ENCODE measurements around the gene ASTN1. TPM values are rescaled to one million over a fixed set of nuclear protein-coding genes. Genes with fewer than 3 reads are reported as not detected.

The ASTN1 gene
- total and polyA plus RNA-seq, 3 experiments from 2014 or later = not detected

DNA sequence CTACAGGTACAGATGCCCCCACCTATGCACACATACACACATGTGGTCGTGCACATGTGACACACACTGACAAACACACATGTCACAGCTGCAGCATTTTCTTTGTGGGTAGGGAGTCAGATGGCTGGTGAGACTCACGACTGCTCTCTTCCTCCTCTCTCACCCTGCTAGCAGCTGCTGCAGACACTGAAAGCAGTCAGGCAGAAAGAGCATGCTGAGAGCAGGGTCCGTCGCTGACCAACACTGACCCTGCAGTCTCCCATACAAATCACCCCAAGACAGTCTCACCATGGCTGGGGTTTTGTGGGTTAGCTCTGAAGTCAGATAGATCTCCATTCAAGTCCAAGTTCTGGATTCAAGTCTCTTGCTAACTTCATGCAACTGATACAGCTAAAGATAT lies 188.3 kb downstream of the ASTN1 start:
- Histone ChIP-seq H3K36me3 (ENCODE audit: insufficient read depth, low read length) (no peaks in the 10 kb centered on the region), H3K4me1 (ENCODE audit: insufficient read depth, low read length) (no peaks in the 10 kb centered on the region), H3K4me3 (ENCODE audit: low read length) (no peak overlapping the region), H3K27ac (ENCODE audit: low read depth, low read length) (no peak overlapping the region), H3K27me3 (ENCODE audit: insufficient read depth, low read length, poor library complexity, severe bottlenecking) (no peaks in the 10 kb centered on the region), H3K9me3 (ENCODE audit: low read length) (no peaks in the 10 kb centered on the region)
- Mint-ChIP-seq H3K27ac (no peak overlapping the region), H3K36me3 (no peaks in the 10 kb centered on the region), H3K27me3 (peaks cover 0 to 3% of the 10 kb centered on the region in 2 donors), H3K4me3 (no peak overlapping the region), H3K9me3 (peaks cover 0 to 4% (median 0%) of the 10 kb centered on the region in 5 donors), H3K4me1 (no peaks in the 10 kb centered on the region)
- POLR2A ChIA-PET = no interaction called here
- no peak for DNase-seq
- CTCF ChIA-PET = no interaction called here

DNA sequence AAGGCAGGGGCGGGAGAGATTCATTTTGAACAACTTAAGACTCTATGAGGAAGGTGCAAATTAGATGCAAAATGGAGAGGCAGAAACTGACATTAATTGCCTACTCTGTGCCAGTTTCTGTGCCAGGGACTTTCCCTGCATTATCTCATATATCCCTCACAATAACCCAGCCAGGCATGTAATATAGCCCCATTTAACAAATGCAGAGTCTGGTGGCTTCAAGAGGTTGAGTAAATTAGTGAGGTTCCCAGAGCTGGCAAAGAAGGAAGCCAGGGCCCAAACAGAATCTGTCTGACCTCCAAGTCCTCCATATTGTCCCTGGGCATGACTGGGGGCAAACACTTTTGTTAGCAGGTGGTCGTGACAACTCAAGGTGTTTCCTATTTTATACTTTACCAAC lies 199.8 kb downstream of the ASTN1 start:
- Mint-ChIP-seq H3K27ac (no peak overlapping the region), H3K9me3 (peaks cover 0 to 6% (median 0%) of the 10 kb centered on the region in 5 donors), H3K36me3 (no peaks in the 10 kb centered on the region), H3K4me1 (no peaks in the 10 kb centered on the region), H3K27me3 (no peaks in the 10 kb centered on the region), H3K4me3 (no peak overlapping the region)
- Histone ChIP-seq H3K9me3 (ENCODE audit: low read length) (no peaks in the 10 kb centered on the region), H3K27me3 (ENCODE audit: insufficient read depth, low read length, poor library complexity, severe bottlenecking) (no peaks in the 10 kb centered on the region), H3K36me3 (ENCODE audit: insufficient read depth, low read length) (no peaks in the 10 kb centered on the region), H3K4me3 (ENCODE audit: low read length) (no peak overlapping the region), H3K4me1 (ENCODE audit: insufficient read depth, low read length) (no peaks in the 10 kb centered on the region), H3K27ac (ENCODE audit: low read depth, low read length) (no peak overlapping the region)
- no peak for DNase-seq
- CTCF ChIA-PET = no interaction called here
- POLR2A ChIA-PET = no interaction called here

DNA sequence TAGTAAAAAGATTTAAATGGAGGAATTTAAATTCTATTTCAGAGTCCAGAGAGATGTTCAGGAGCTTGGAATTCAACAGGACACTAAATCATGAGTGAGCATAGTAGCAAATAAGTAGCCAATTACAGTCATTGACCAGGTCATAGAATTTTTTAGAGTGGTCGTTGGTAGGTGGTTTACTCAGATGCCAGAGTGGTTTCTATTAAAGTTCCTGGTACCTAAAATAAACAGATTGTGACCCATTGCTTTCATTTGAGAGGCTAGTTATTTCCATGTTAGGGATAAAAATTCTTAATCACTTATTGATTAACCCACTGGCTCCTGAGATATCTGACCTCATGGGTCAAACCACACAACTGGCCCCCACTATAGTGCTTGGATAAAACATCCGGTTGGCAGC lies 201.3 kb downstream of the ASTN1 start:
- no peak overlapping the region for H3K4me3 Mint-ChIP-seq
- peaks cover 0 to 3% (median 0%) of the 10 kb centered on the region in 5 donors for H3K9me3 Mint-ChIP-seq
- no peaks in the 10 kb centered on the region for H3K9me3 ChIP-seq (ENCODE audit: low read length)
- CTCF ChIA-PET = no interaction called here
- H3K4me1 Mint-ChIP-seq = no peaks in the 10 kb centered on the region
- H3K27ac ChIP-seq (ENCODE audit: low read depth, low read length) = no peak overlapping the region
- no peaks in the 10 kb centered on the region for H3K27me3 ChIP-seq (ENCODE audit: insufficient read depth, low read length, poor library complexity, severe bottlenecking)
- H3K36me3 ChIP-seq (ENCODE audit: insufficient read depth, low read length) = no peaks in the 10 kb centered on the region
- H3K4me1 ChIP-seq (ENCODE audit: insufficient read depth, low read length) = no peaks in the 10 kb centered on the region
- no peak for DNase-seq
- no peak overlapping the region for H3K27ac Mint-ChIP-seq
- POLR2A ChIA-PET = no interaction called here
- H3K27me3 Mint-ChIP-seq = no peaks in the 10 kb centered on the region
- H3K4me3 ChIP-seq (ENCODE audit: low read length) = no peak overlapping the region
- no peaks in the 10 kb centered on the region for H3K36me3 Mint-ChIP-seq

DNA sequence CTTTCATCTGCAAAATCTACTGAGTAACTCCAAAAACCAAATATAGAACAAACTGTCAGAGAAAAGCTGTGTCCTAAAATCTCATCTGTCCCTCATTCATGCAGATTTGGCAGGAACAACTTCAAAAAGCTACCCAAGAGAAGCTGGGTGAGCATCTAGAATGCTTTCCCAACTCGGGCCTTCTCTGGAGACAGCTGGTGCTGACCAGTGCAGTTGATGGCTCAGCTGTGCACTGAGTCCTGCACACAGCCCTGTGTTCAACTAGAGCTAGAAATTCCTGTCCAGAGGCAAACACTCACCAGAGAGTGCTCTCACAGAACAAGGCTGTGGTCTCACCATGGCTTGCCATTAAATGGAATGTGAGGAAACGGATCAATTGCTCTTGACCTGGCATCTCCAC lies 202.8 kb downstream of the ASTN1 start:
- no peaks in the 10 kb centered on the region for H3K36me3 ChIP-seq (ENCODE audit: insufficient read depth, low read length)
- peaks cover 0 to 3% (median 0%) of the 10 kb centered on the region in 5 donors for H3K9me3 Mint-ChIP-seq
- no peak overlapping the region for H3K27ac Mint-ChIP-seq
- H3K27me3 Mint-ChIP-seq = no peaks in the 10 kb centered on the region
- H3K4me1 ChIP-seq (ENCODE audit: insufficient read depth, low read length) = no peaks in the 10 kb centered on the region
- CTCF ChIA-PET = no interaction called here
- H3K27ac ChIP-seq (ENCODE audit: low read depth, low read length) = no peak overlapping the region
- no peaks in the 10 kb centered on the region for H3K4me1 Mint-ChIP-seq
- H3K27me3 ChIP-seq (ENCODE audit: insufficient read depth, low read length, poor library complexity, severe bottlenecking) = no peaks in the 10 kb centered on the region
- no peak overlapping the region for H3K4me3 ChIP-seq (ENCODE audit: low read length)
- no peak for DNase-seq
- POLR2A ChIA-PET = no interaction called here
- no peak overlapping the region for H3K4me3 Mint-ChIP-seq
- no peaks in the 10 kb centered on the region for H3K36me3 Mint-ChIP-seq
- H3K9me3 ChIP-seq (ENCODE audit: low read length) = no peaks in the 10 kb centered on the region

DNA sequence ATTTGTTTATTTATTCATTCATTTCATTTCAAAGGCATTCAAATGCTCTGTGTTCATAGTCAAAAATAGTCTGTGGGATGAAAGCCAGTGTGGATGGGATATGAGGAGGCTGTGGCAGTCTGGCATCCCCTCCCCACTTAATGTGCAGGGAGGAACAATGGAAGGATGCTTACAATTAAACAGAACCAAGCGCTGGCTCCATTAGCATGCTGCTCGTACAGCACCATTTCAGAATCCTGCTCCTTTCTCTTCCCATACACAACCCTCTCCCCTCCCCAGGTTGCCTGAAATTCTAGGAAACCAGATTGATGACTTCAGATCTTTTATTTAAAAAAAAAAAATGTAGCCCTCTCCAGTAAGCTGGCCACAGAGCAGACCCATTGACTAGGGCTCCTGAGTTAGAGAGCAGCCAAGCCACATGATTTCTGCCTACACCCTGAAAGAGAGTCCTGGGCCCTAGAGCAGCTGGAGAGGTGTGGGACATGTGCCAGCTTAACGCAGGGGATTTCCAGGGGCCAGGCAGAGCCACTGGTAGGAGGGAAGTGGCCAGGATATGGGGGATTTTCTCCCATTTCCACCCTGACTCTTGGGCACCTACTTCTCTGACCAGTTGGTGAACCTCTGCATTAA lies 205.2 kb downstream of the ASTN1 start:
- CTCF ChIA-PET = no interaction called here
- Mint-ChIP-seq H3K27me3 (no peaks in the 10 kb centered on the region), H3K4me1 (no peaks in the 10 kb centered on the region)

DNA sequence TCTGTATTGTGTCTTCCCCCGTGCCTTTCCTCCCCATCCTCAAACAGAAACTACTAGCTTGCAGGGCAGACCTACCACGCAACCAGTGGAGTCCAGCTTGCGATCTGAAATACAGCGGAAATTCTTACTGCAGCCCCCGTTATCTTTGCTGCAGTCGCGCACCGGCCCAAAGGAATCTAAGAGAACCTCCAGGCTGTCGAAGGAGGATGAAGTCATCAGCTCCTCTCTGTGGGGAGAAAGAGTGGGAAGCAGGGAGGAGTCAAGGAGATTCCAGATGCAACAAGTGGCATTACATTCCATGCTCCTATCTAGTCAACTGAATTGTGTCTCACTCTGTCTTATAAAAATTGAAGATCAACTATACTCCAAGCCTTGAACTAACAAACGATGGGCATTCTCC lies 206.9 kb downstream of the ASTN1 start:
- ChIA-PET POLR2A (no interaction called here), CTCF (no interaction called here)
- no peak overlapping the region for H3K4me3 Mint-ChIP-seq
- no peak overlapping the region for H3K4me3 ChIP-seq (ENCODE audit: low read length)
- H3K27ac ChIP-seq (ENCODE audit: low read depth, low read length) = no peak overlapping the region
- DNase-seq = no peak
- H3K27me3 Mint-ChIP-seq = no peaks in the 10 kb centered on the region
- no peaks in the 10 kb centered on the region for H3K4me1 Mint-ChIP-seq
- no peaks in the 10 kb centered on the region for H3K9me3 ChIP-seq (ENCODE audit: low read length)
- H3K27ac Mint-ChIP-seq = no peak overlapping the region
- H3K36me3 ChIP-seq (ENCODE audit: insufficient read depth, low read length) = no peaks in the 10 kb centered on the region
- H3K9me3 Mint-ChIP-seq = peaks cover 0 to 3% (median 0%) of the 10 kb centered on the region in 5 donors
- no peaks in the 10 kb centered on the region for H3K4me1 ChIP-seq (ENCODE audit: insufficient read depth, low read length)
- H3K36me3 Mint-ChIP-seq = no peaks in the 10 kb centered on the region
- H3K27me3 ChIP-seq (ENCODE audit: insufficient read depth, low read length, poor library complexity, severe bottlenecking) = no peaks in the 10 kb centered on the region

More for the DNA sequence above, 205.2 kb downstream of the ASTN1 start:
- no peaks in the 10 kb centered on the region for H3K4me1 ChIP-seq (ENCODE audit: insufficient read depth, low read length)
- H3K9me3 ChIP-seq (ENCODE audit: low read length) = no peaks in the 10 kb centered on the region
- H3K4me3 ChIP-seq (ENCODE audit: low read length) = no peak overlapping the region
- no peak overlapping the region for H3K27ac ChIP-seq (ENCODE audit: low read depth, low read length)
- H3K36me3 Mint-ChIP-seq = no peaks in the 10 kb centered on the region
- H3K36me3 ChIP-seq (ENCODE audit: insufficient read depth, low read length) = no peaks in the 10 kb centered on the region
- no peaks in the 10 kb centered on the region for H3K27me3 ChIP-seq (ENCODE audit: insufficient read depth, low read length, poor library complexity, severe bottlenecking)
- H3K27ac Mint-ChIP-seq = no peak overlapping the region
- no peak overlapping the region for H3K4me3 Mint-ChIP-seq
- DNase-seq = no peak
- POLR2A ChIA-PET = no interaction called here
- peaks cover 0 to 3% (median 0%) of the 10 kb centered on the region in 5 donors for H3K9me3 Mint-ChIP-seq

DNA sequence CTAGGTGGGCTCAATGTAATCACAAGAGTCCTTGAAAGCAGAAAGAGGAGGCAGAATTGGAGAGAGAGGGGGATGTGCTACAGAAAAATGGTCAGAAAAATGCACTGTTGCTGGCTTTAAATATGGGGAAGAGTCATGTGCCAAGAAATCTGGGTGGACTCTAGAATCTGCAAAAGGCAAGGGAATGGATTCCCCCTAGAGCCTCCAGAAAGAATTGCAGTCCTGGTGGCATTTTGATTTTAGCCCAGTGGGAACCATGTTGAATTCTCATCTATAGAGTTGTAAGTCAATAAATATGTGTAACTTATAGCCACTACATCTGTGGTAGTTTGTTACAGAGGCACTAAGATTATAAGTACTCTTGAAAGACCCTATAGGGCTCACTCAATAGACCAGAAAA lies 210.3 kb downstream of the ASTN1 start:
- no peak for DNase-seq
- no peaks in the 10 kb centered on the region for H3K9me3 ChIP-seq (ENCODE audit: low read length)
- POLR2A ChIA-PET = no interaction called here
- no peak overlapping the region for H3K4me3 ChIP-seq (ENCODE audit: low read length)
- no peaks in the 10 kb centered on the region for H3K4me1 ChIP-seq (ENCODE audit: insufficient read depth, low read length)
- Mint-ChIP-seq H3K27me3 (no peaks in the 10 kb centered on the region), H3K36me3 (no peaks in the 10 kb centered on the region), H3K27ac (no peak overlapping the region), H3K4me1 (no peaks in the 10 kb centered on the region), H3K4me3 (no peak overlapping the region), H3K9me3 (peaks cover 0 to 2% (median 0%) of the 10 kb centered on the region in 5 donors)
- CTCF ChIA-PET = no interaction called here
- H3K36me3 ChIP-seq (ENCODE audit: insufficient read depth, low read length) = no peaks in the 10 kb centered on the region
- no peak overlapping the region for H3K27ac ChIP-seq (ENCODE audit: low read depth, low read length)
- H3K27me3 ChIP-seq (ENCODE audit: insufficient read depth, low read length, poor library complexity, severe bottlenecking) = no peaks in the 10 kb centered on the region

DNA sequence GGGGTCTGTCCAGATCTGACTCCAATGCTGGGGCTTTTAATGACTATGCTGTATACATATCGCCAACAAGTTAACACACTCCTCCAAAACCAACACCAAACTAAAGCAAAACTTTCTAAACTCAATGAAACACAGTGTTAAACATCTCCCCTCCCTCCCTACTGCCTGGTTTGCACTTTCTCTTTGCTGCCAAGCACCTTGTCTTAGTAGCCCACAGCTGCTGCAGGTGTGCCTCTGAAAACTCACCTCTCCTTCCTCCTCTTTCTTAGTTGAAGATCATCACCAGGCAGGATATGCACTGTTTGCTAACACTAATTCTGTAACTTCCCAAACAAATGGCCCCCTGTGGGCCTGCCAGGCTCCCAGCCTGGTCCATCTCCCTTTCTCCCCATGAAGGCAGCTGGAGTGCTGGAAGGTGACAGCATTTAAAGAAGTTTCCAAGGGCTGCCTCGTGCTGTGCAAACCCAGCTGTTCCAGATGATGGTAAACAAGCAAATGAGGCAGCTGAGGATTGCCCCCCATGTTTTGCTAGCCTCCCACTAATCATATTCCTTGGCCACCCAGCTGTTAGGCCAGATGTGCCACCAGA lies 213.7 kb downstream of the ASTN1 start:
- Mint-ChIP-seq H3K27ac (no peak overlapping the region), H3K36me3 (no peaks in the 10 kb centered on the region), H3K9me3 (peaks cover 0 to 2% (median 0%) of the 10 kb centered on the region in 5 donors), H3K27me3 (no peaks in the 10 kb centered on the region), H3K4me1 (no peaks in the 10 kb centered on the region), H3K4me3 (no peak overlapping the region)
- ChIA-PET CTCF (no interaction called here), POLR2A (no interaction called here)
- Histone ChIP-seq H3K4me1 (ENCODE audit: insufficient read depth, low read length) (no peaks in the 10 kb centered on the region), H3K9me3 (ENCODE audit: low read length) (no peaks in the 10 kb centered on the region), H3K27me3 (ENCODE audit: insufficient read depth, low read length, poor library complexity, severe bottlenecking) (no peaks in the 10 kb centered on the region), H3K36me3 (ENCODE audit: insufficient read depth, low read length) (no peaks in the 10 kb centered on the region), H3K4me3 (ENCODE audit: low read length) (no peak overlapping the region), H3K27ac (ENCODE audit: low read depth, low read length) (no peak overlapping the region)
- no peak for DNase-seq

All from CD8-positive, alpha-beta memory T cell (primary cell).